GM12864 (cell line): Measurements from ENCODE around the gene KIF27.
"Not testable (repeated sequence)": the region's sequence is repeated elsewhere in the genome, so short reads cannot be mapped to it uniquely, and the experiment has no call there.

Experiments
- DNase-seq: peaks from one replicate; pipeline ENCODE4 v3.0.0-alpha.2; 2011; ENCODE audit warnings: low read depth
- H3K4me3 ChIP-seq: 2 replicates; pipeline ENCODE4 v1.5.1; 2011; ENCODE audit warnings: mild to moderate bottlenecking, low read depth, low read length, control low read depth
- TF ChIP-seq, protein P1 (sequence below): IDR thresholded peaks from 2 replicates; pipeline ENCODE4 v1.5.1; 2011; ENCODE audit warnings: low read depth, mild to moderate bottlenecking, moderate library complexity, low read length, control low read depth, inconsistent platforms; ENCODE audit errors: missing control alignments

Gene KIF27

DNA sequence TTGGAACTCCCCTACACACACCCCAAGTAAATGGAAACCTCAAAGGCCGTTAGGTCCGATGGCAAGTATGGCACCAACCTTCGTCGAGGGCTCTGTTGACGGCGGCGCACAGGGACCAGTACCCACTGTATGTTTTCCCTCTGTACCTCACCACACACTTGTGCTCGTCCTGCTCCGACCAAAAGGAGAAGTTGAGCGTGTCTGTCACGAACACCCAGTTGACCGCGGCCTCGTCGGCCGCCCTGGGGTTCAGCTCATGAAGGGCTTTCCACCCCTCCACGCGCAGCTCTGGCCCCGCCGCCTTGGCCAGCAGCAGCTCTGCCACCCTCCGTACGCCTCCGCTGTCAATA is 34.8 kb upstream of the KIF27 start:
- TF ChIP-seq, protein P1, sequence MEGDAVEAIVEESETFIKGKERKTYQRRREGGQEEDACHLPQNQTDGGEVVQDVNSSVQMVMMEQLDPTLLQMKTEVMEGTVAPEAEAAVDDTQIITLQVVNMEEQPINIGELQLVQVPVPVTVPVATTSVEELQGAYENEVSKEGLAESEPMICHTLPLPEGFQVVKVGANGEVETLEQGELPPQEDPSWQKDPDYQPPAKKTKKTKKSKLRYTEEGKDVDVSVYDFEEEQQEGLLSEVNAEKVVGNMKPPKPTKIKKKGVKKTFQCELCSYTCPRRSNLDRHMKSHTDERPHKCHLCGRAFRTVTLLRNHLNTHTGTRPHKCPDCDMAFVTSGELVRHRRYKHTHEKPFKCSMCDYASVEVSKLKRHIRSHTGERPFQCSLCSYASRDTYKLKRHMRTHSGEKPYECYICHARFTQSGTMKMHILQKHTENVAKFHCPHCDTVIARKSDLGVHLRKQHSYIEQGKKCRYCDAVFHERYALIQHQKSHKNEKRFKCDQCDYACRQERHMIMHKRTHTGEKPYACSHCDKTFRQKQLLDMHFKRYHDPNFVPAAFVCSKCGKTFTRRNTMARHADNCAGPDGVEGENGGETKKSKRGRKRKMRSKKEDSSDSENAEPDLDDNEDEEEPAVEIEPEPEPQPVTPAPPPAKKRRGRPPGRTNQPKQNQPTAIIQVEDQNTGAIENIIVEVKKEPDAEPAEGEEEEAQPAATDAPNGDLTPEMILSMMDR = no peak
- no peak for DNase-seq

GRCh38 chr9:83948096-83948495 is 26.9 kb upstream of the KIF27 start:
- not testable (repeated sequence) for DNase-seq, H3K4me3 ChIP-seq

More for the DNA sequence above, 34.8 kb upstream of the KIF27 start:
- peak overlapping the region; percentile 67 for H3K4me3 ChIP-seq

DNA sequence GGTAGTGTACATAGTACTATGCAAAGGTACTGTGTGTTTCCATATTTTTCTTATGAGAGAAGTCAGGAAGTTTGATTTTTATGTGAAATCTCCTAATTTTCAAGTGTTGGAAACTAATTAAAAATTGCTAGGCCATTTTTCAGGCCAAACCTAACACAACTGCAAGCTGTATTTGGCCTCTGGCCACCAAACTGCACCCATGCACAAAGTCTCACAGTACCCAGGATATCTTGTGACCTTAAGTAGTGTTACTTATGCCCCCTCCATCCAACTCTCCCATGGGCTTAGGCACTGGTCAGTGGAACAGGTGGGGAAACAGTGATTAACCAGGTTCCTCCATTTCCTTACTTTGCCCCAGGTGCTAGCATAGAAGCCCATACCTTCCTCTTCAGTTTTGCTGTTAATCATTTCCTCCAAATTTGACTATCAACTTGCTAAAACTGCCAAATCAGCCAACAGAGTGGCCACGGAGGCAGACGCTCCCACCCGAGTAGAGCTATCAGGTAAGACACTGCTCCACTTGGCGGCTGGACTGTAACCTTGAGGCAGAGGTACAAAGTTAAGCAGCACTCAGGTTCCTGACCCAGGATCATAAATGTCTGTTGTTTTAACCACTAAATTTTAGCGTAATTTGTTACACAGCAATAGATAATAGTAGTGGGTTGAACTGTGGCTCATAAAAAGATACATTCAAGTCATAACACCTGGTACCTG is 19.5 kb upstream of the KIF27 start:
- no peak for DNase-seq
- TF ChIP-seq, protein P1 = no peak
- H3K4me3 ChIP-seq = no peak overlapping the region

GRCh38 chr9:83937861-83938455 is 16.7 kb upstream of the KIF27 start:
- H3K4me3 ChIP-seq = no peak overlapping the region
- TF ChIP-seq, protein P1 = peak; percentile 61
- DNase-seq = no peak

- DNase-seq = no peak
- H3K4me3 ChIP-seq = no peak overlapping the region
- TF ChIP-seq, protein P1 = no peak
Measured at GRCh38 chr9:83936523-83936922, 15.3 kb upstream of the KIF27 start.

DNA sequence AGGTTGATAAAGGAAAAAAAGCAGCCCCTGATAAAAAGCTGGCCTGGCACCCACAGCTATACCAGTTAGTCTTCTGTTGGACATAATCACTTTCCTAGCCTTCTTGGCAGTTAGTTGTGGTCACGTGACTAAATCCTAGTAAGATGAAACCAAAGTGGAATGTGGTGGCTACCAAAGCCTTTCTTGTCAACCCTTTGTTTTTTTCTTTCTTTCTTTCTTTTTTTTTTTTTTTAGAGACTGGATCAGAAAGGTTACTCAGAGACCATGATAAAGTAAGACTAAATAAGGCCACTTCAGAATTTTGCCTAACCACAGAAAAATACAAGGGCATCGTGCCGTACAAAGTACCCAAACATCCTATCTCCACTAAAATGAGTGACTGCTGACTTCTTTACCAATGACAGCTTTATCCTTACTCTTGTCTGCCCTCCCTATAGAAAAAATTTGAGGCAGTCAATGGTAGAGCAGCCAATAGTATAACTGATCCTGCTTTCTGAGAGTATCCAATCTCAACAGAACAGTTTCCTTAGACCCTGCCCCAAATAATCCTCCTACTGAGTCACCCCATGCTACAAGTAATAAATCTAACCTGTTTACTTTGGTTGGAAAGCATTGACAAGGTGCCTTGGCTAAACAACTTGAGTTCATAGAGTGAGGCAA is 14.2 kb upstream of the KIF27 start:
- DNase-seq = no peak
- H3K4me3 ChIP-seq = no peak overlapping the region
- TF ChIP-seq, protein P1 = no peak

GRCh38 chr9:83934569-83935275 is 13.5 kb upstream of the KIF27 start:
- H3K4me3 ChIP-seq = no peak overlapping the region
- DNase-seq = no peak
- TF ChIP-seq, protein P1 = no peak
